Esophagus muscularis mucosa (tissue), 4 donors: Measurements from ENCODE around the gene ZPBP. TPM values are rescaled to one million over a fixed set of nuclear protein-coding genes. Genes with fewer than 3 reads are reported as not detected.

Experiments
- DNase-seq: peaks from one replicate; pipeline ENCODE4 v3.0.0-alpha.2; 2017; ENCODE audit errors: extremely low spot score
- H3K27ac ChIP-seq, 4 donors: fragments of 200-600 bp; sonication (generic); replicated peaks in 1 of 4; 1 replicate in 3 of 4; 2 replicates in 1 of 4; pipeline ENCODE4 v1.5.1; 2016 to 2019; ENCODE audit warnings: mild to moderate bottlenecking in 1 of 4
- H3K27me3 ChIP-seq, 4 donors: fragments of 200-600 bp; sonication (generic); one replicate each; pipeline versions ENCODE4 v1.5.1 to v1.6.0; 2016 to 2019
- H3K36me3 ChIP-seq, 4 donors: fragments of 200-600 bp; sonication (generic); one replicate each; pipeline ENCODE4 v1.5.1; 2016 to 2019
- H3K4me1 ChIP-seq, 4 donors: fragments of 200-600 bp; sonication (generic); one replicate each; pipeline ENCODE4 v1.5.1; 2016 to 2019
- H3K4me3 ChIP-seq, 4 donors: fragments of 200-600 bp; sonication (generic); 1 replicate in 2 of 4; 2 replicates in 2 of 4; pipeline ENCODE4 v1.5.1; 2016 to 2019; ENCODE audit warnings: mild to moderate bottlenecking in 4 of 4, moderate library complexity in 1 of 4
- H3K9me3 ChIP-seq, 4 donors: fragments of 200-600 bp; sonication (generic); 1 replicate in 3 of 4; 2 replicates in 1 of 4; pipeline ENCODE4 v1.5.1; 2016 to 2019
- EP300 ChIP-seq: sonication (generic); formaldehyde crosslinking; IDR thresholded peaks from one replicate; pipeline ENCODE4 v1.6.1; 2017; ENCODE audit warnings: antibody characterized with exemption
- POLR2A ChIP-seq: fragments of 450-650 bp; IDR thresholded peaks from one replicate; pipeline ENCODE4 v1.6.1; 2017; ENCODE audit warnings: antibody characterized with exemption, moderate library complexity, mild to moderate bottlenecking, low read depth
- POLR2AphosphoS5 ChIP-seq, 2 donors: sonication (generic); formaldehyde crosslinking; IDR thresholded peaks; one replicate each; pipeline ENCODE4 v1.6.1; 2017; ENCODE audit warnings: antibody characterized with exemption in 2 of 2
- WGBS: methylation state at CpG from one replicate; pipeline ENCODE4 v1.1.5; 2018; 5-methylcytosine and 5-hydroxymethylcytosine counted together
- intact Hi-C: fragments of 100-400 bp; cut with DNase I; formaldehyde crosslinking; loops from one replicate; pipeline ENCODE4 v1.15.1; 2023
- total RNA-seq, 4 donors: library from RNA; depleted of rRNA; stranded (reverse); fragments of >200 nt; gene quantifications; one replicate each; pipeline versions ENCODE4 v1.1.0 to v1.2.1, GENCODE V29; 2016
- TF ChIP-seq, protein P1 (sequence below), 3 experiments: fragments of 200-600 bp in 2 of 3; fragments of 450-650 bp in 1 of 3; sonication (generic) in 2 of 3; IDR thresholded peaks; one replicate each; pipeline ENCODE4 v1.5.1; 2017 to 2019; ENCODE audit warnings: antibody characterized with exemption in 3 of 3, mild to moderate bottlenecking in 2 of 3, moderate library complexity in 1 of 3

ZPBP gene
- total RNA-seq, 4 donors from 2014 or later = not detected

GRCh38 chr7:50022991-50023390, 70.1 kb downstream of the ZPBP start:
- H3K27me3 ChIP-seq = no peaks in the 10 kb centered on the region
- no peak overlapping the region for H3K4me3 ChIP-seq
- no peaks in the 10 kb centered on the region for H3K9me3 ChIP-seq
- TF ChIP-seq EP300 (no peak), POLR2A (no peak), POLR2AphosphoS5 (IDR thresholded peaks at IDR 0.05) (no peak)
- TF ChIP-seq, protein P1, sequence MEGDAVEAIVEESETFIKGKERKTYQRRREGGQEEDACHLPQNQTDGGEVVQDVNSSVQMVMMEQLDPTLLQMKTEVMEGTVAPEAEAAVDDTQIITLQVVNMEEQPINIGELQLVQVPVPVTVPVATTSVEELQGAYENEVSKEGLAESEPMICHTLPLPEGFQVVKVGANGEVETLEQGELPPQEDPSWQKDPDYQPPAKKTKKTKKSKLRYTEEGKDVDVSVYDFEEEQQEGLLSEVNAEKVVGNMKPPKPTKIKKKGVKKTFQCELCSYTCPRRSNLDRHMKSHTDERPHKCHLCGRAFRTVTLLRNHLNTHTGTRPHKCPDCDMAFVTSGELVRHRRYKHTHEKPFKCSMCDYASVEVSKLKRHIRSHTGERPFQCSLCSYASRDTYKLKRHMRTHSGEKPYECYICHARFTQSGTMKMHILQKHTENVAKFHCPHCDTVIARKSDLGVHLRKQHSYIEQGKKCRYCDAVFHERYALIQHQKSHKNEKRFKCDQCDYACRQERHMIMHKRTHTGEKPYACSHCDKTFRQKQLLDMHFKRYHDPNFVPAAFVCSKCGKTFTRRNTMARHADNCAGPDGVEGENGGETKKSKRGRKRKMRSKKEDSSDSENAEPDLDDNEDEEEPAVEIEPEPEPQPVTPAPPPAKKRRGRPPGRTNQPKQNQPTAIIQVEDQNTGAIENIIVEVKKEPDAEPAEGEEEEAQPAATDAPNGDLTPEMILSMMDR (IDR thresholded peaks at IDR 0.05) = no peak
- H3K4me1 ChIP-seq = no peaks in the 10 kb centered on the region
- H3K36me3 ChIP-seq = no peaks in the 10 kb centered on the region
- 92% methylated on average over 4 of the region's 4 CpGs for WGBS
- intact Hi-C loops = no loop called here
- no peak for DNase-seq
- H3K27ac ChIP-seq = no peak overlapping the region

- Histone ChIP-seq H3K36me3 (no peaks in the 10 kb centered on the region), H3K27ac (no peak overlapping the region), H3K4me3 (no peak overlapping the region), H3K4me1 (no peaks in the 10 kb centered on the region), H3K9me3 (no peaks in the 10 kb centered on the region), H3K27me3 (no peaks in the 10 kb centered on the region)
- intact Hi-C loops = no loop called here
- no peak for DNase-seq
- WGBS = 85% methylated on average over 3 of the region's 3 CpGs
- TF ChIP-seq EP300 (no peak), POLR2A (no peak), POLR2AphosphoS5 (IDR thresholded peaks at IDR 0.05) (no peak)
- TF ChIP-seq, protein P1 (IDR thresholded peaks at IDR 0.05) = no peak
Observed at GRCh38 chr7:50022451-50022850, 70.6 kb downstream of the ZPBP start.

DNA sequence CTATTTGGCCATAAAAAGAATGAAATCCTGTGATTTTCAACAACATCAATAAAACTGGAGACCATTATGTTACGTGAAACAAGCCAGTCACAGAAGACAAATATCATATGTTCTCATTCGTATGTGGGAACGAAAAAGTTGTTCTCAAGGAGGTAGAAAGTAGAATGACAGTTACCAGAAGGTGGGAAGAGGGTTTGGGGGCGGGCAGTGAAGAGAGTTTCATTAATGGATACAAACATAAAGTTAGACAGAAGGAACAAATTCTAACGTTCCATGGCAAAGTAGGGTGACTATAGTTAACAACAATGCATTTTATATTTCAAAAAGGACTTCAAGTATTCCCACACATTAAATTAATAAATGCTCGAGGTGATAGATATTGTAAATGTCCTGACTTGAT, 97.4 kb downstream of the ZPBP start:
- intact Hi-C loops = no loop called here
- Histone ChIP-seq H3K4me1 (no peaks in the 10 kb centered on the region), H3K4me3 (no peak overlapping the region), H3K9me3 (no peaks in the 10 kb centered on the region), H3K27ac (no peak overlapping the region), H3K36me3 (no peaks in the 10 kb centered on the region), H3K27me3 (no peaks in the 10 kb centered on the region)
- WGBS = 66% methylated on average over 6 of the region's 6 CpGs
- no peak for DNase-seq
- TF ChIP-seq POLR2A (no peak), EP300 (no peak), POLR2AphosphoS5 (IDR thresholded peaks at IDR 0.05) (no peak)
- TF ChIP-seq, protein P1 (IDR thresholded peaks at IDR 0.05) = no peak

- WGBS = 90% methylated on average over 5 of the region's 5 CpGs
- Histone ChIP-seq H3K4me1 (no peaks in the 10 kb centered on the region), H3K9me3 (peaks cover 0 to 5% (median 2%) of the 10 kb centered on the region in 4 donors), H3K4me3 (no peak overlapping the region), H3K27me3 (no peaks in the 10 kb centered on the region), H3K27ac (no peak overlapping the region), H3K36me3 (no peaks in the 10 kb centered on the region)
- DNase-seq = no peak
- intact Hi-C loops = no loop called here
- TF ChIP-seq POLR2A (no peak), EP300 (no peak), POLR2AphosphoS5 (IDR thresholded peaks at IDR 0.05) (no peak)
- TF ChIP-seq, protein P1 (IDR thresholded peaks at IDR 0.05) = no peak
Observed at GRCh38 chr7:49986191-49986590, 106.9 kb downstream of the ZPBP start.

GRCh38 chr7:49980465-49980864, 112.6 kb downstream of the ZPBP start:
- Histone ChIP-seq H3K4me1 (no peaks in the 10 kb centered on the region), H3K27ac (no peak overlapping the region), H3K9me3 (no peaks in the 10 kb centered on the region), H3K36me3 (no peaks in the 10 kb centered on the region), H3K27me3 (no peaks in the 10 kb centered on the region), H3K4me3 (no peak overlapping the region)
- no peak for DNase-seq
- 81% methylated on average over 9 of the region's 9 CpGs for WGBS
- TF ChIP-seq, protein P1 (IDR thresholded peaks at IDR 0.05) = no peak
- no peak for TF ChIP-seq POLR2AphosphoS5 (IDR thresholded peaks at IDR 0.05)
- no peak for TF ChIP-seq EP300
- no peak for TF ChIP-seq POLR2A
- intact Hi-C loops = no loop called here
